Activated naive CD8-positive, alpha-beta T cell treated with anti-CD3 and anti-CD28 coated beads, Interleukin-2, amount 50 U/mL, for 24 hours (primary cell): ENCODE results near the gene TBC1D4.
"Not testable (repeated sequence)": the region's sequence is repeated elsewhere in the genome, so short reads cannot be mapped to it uniquely, and the experiment has no call there.

Source experiments
- ATAC-seq: fragments of 150-1000 bp; cut with Tn5 transposase; one replicate; pipeline ENCODE4 v1.10.0; 2021
- DNase-seq: peaks from one replicate; pipeline ENCODE4 v3.0.0; 2021
- H3K27ac Mint-ChIP-seq: one replicate; pipeline ENCODE4 v1.8.0; 2021; ENCODE audit warnings: mild to moderate bottlenecking, mixed read lengths
- H3K27me3 Mint-ChIP-seq: one replicate; pipeline ENCODE4 v1.8.0; 2021; ENCODE audit warnings: mixed read lengths
- H3K36me3 Mint-ChIP-seq: one replicate; pipeline ENCODE4 v1.8.0; 2021; ENCODE audit warnings: low read depth, mixed read lengths
- H3K4me1 Mint-ChIP-seq: one replicate; pipeline ENCODE4 v1.8.0; 2021; ENCODE audit warnings: mixed read lengths
- H3K4me3 Mint-ChIP-seq: one replicate; pipeline ENCODE4 v1.8.0; 2021; ENCODE audit warnings: mild to moderate bottlenecking, moderate library complexity, mixed read lengths
- H3K9me3 Mint-ChIP-seq: one replicate; pipeline ENCODE4 v1.8.0; 2021; ENCODE audit warnings: mixed read lengths

TBC1D4 gene

DNA sequence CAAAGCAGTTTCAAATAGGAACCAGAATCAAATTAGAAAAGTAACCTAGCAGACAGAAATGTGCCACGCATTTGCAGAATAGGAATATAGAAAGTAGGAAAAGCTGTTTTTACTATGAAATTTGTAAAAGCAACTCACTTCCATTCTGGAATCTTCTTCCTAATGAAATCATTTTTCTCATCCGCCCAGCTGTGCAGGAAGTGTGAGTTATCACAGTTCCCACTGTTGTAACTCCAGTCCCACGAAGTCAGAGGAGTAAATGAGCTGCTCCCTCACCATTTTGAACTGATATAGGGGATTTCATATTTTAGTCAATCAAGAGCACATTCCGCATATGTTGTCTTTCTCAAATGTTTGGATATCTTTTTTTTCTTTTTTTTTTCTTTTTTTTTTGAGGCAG lies 230.8 kb downstream of the TBC1D4 start:
- peaks cover 6% of the 10 kb centered on the region for H3K27me3 Mint-ChIP-seq
- DNase-seq (no peak), ATAC-seq (no peak)
- H3K36me3 Mint-ChIP-seq, result no peaks in the 10 kb centered on the region
- H3K4me1 Mint-ChIP-seq, result no peaks in the 10 kb centered on the region
- no peak overlapping the region for H3K27ac Mint-ChIP-seq
- H3K4me3 Mint-ChIP-seq, result no peak overlapping the region
- no peaks in the 10 kb centered on the region for H3K9me3 Mint-ChIP-seq

- Mint-ChIP-seq H3K36me3 (no peaks in the 10 kb centered on the region), H3K4me1 (no peaks in the 10 kb centered on the region), H3K9me3 (peaks cover 3% of the 10 kb centered on the region), H3K27ac (no peak overlapping the region), H3K27me3 (peaks cover 6% of the 10 kb centered on the region), H3K4me3 (no peak overlapping the region)
- DNase-seq, result no peak
- no peak for ATAC-seq
Measured at GRCh38 chr13:75250526-75251178, 231.3 kb downstream of the TBC1D4 start.

- ATAC-seq, H3K4me3 Mint-ChIP-seq, DNase-seq, H3K27ac Mint-ChIP-seq, H3K4me1 Mint-ChIP-seq, H3K27me3 Mint-ChIP-seq, H3K9me3 Mint-ChIP-seq, H3K36me3 Mint-ChIP-seq: not testable (repeated sequence)
Measured at GRCh38 chr13:75245578-75245977, 236.4 kb downstream of the TBC1D4 start.

DNA sequence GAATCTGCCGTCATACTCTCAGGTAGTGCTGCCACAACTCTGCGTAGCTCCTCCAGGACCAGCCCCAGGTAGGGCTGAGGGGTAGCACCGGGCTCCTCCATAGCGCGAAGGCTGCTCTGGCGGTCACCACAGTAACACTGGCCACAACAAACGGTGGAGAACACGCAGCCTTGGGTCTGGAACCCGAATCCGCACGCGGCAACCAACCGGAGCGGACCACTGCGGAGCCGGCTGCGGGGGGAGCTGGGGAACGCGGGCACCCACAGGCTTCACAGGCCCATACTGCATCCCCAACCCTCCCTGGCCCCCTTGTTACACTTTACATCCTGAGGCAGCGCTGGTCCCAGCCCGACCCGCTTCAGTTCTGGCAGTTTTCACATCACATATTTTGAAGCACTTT lies 241.7 kb downstream of the TBC1D4 start:
- not testable (repeated sequence) for H3K27ac Mint-ChIP-seq, ATAC-seq, H3K4me1 Mint-ChIP-seq, H3K4me3 Mint-ChIP-seq, H3K27me3 Mint-ChIP-seq, DNase-seq, H3K36me3 Mint-ChIP-seq
- peaks cover 12% of the 10 kb centered on the region for H3K9me3 Mint-ChIP-seq

DNA sequence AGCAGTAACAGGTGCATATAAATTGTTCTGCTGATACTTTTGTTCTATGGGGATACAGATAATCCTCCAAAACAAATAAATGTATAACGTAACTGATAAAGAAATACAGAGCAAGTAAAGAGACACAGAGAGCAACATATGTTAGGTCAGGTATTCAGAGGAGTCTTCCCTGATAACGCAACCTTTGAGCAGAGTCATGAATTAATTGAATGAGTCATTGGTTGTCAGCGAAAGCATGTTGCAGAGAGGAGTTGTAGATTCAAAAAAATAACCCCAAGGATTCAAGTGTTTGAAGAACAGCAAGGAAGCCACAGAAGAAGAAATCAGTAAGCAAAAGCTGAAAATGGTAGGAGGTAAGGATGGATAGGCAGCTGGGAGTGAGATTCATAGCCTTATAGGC lies 245.2 kb downstream of the TBC1D4 start:
- ATAC-seq, result no peak
- no peak overlapping the region for H3K4me3 Mint-ChIP-seq
- H3K27ac Mint-ChIP-seq, result no peak overlapping the region
- DNase-seq, result no peak
- no peaks in the 10 kb centered on the region for H3K36me3 Mint-ChIP-seq
- peaks cover 12% of the 10 kb centered on the region for H3K9me3 Mint-ChIP-seq
- H3K4me1 Mint-ChIP-seq, result no peaks in the 10 kb centered on the region
- H3K27me3 Mint-ChIP-seq, result no peaks in the 10 kb centered on the region
